HCT116 (cell line): ENCODE results near the gene MACROD1. TPM values are rescaled to one million over a fixed set of nuclear protein-coding genes. Genes with fewer than 3 reads are reported as not detected.

Experiments
- ATAC-seq: fragments of 200-7000 bp; cut with Tn5 transposase; 2 replicates; pipeline ENCODE4 v1.9.1; 2020; ENCODE audit warnings: mild to moderate bottlenecking, moderate library complexity
- BruUV-seq: library from RNA; stranded (reverse); fragments of 400-500 nt; replicated peaks from 2 replicates; lab custom pipeline; 2021; lab: Mats Ljungman, UMichigan
- CTCF ChIA-PET: fragments of 300-600 bp; sonication (Branson Sonifier 250); formaldehyde crosslinking; loops from one replicate; lab custom pipeline; 2021; ENCODE audit warnings: antibody characterized with exemption; lab: Charles Lee
- POLR2A ChIA-PET: fragments of 300-600, 350-600 bp; sonication (Branson Sonifier 250); formaldehyde crosslinking; loops from one replicate; lab custom pipeline; 2021; ENCODE audit warnings: antibody characterized with exemption; lab: Charles Lee
- RAD21 ChIA-PET, 2 experiments: fragments of 300-600 bp; sonication (Branson Sonifier 250); formaldehyde crosslinking; loops; one replicate each; lab custom pipeline; 2023; ENCODE audit warnings: low total read pairs in 2 of 2; ENCODE audit not compliant: uncharacterized antibody in 2 of 2, unreplicated experiment in 2 of 2, low non-redundant PET in 1 of 2; lab: Charles Lee
- DNase-seq: peaks from one replicate; pipeline ENCODE4 v3.0.0-alpha.2; 2010; ENCODE audit warnings: low read depth, low spot score
- H2AFZ ChIP-seq: fragments of 200-600 bp; shearing (Covaris generic), sonication (generic); 2 replicates; pipeline ENCODE4 v1.6.1; 2017; ENCODE audit warnings: low read depth, mixed run types, mixed read lengths, antibody characterized with exemption, low read length; ENCODE audit not compliant: poor library complexity, severe bottlenecking
- H3K27ac ChIP-seq: 2 replicates; pipeline ENCODE4 v1.5.1; 2012; ENCODE audit warnings: low read depth, low read length
- H3K27me3 ChIP-seq: fragments of 200-600 bp; sonication (generic); 2 replicates; pipeline ENCODE4 v1.6.1; 2016; ENCODE audit warnings: mixed run types, low read length, mixed read lengths; ENCODE audit not compliant: insufficient read depth
- H3K36me3 ChIP-seq, 2 experiments: fragments of 200-500 bp in 1 of 2; fragments of 200-600 bp in 1 of 2; sonication (Bioruptor generic) in 1 of 2; sonication (generic) in 1 of 2; 2 replicates each; pipeline versions ENCODE4 v1.5.1 to v1.6.1; 2014 to 2016; ENCODE audit warnings: low read length in 2 of 2, inconsistent platforms in 1 of 2, mixed read lengths in 1 of 2, mixed run types in 1 of 2; ENCODE audit not compliant: insufficient read depth in 2 of 2, control insufficient read depth in 1 of 2
- H3K4me1 ChIP-seq, 2 experiments: fragments of 200-600 bp in 1 of 2; sonication (generic) in 1 of 2; 2 replicates each; pipeline versions ENCODE4 v1.5.1 to v1.6.1; 2012 to 2017; ENCODE audit warnings: low read length in 2 of 2, inconsistent platforms in 1 of 2, mild to moderate bottlenecking in 1 of 2, mixed read lengths in 1 of 2, mixed run types in 1 of 2, moderate library complexity in 1 of 2; ENCODE audit not compliant: insufficient read depth in 2 of 2, control insufficient read depth in 1 of 2
- H3K4me2 ChIP-seq: fragments of 200-600 bp; sonication (generic); 2 replicates; pipeline ENCODE4 v1.6.1; 2017; ENCODE audit warnings: mixed run types, low read length, mixed read lengths
- H3K4me3 ChIP-seq, 2 experiments: fragments of 200-600 bp in 1 of 2; sonication (generic) in 1 of 2; replicated peaks in 1 of 2; 2 replicates each; pipeline ENCODE4 v1.5.1; 2011 to 2016; ENCODE audit warnings: low read length in 2 of 2, control low read depth in 1 of 2, low read depth in 1 of 2, mild to moderate bottlenecking in 1 of 2, mixed read lengths in 1 of 2, mixed run types in 1 of 2
- H3K79me2 ChIP-seq: fragments of 200-600 bp; sonication (generic); 2 replicates; pipeline ENCODE4 v1.6.1; 2017; ENCODE audit warnings: mild to moderate bottlenecking, mixed run types, low read length, moderate library complexity, mixed read lengths; ENCODE audit not compliant: insufficient read depth
- H3K9ac ChIP-seq: fragments of 200-600 bp; sonication (generic); 2 replicates; pipeline ENCODE4 v1.6.1; 2016; ENCODE audit warnings: low read length, mixed read lengths
- H3K9me2 ChIP-seq: fragments of 200-600 bp; sonication (generic), shearing (Covaris generic); 2 replicates; pipeline ENCODE4 v1.6.1; 2017; ENCODE audit warnings: mixed run types, mild to moderate bottlenecking, moderate library complexity; ENCODE audit not compliant: insufficient read depth
- H3K9me3 ChIP-seq, 2 experiments: fragments of 200-500 bp in 1 of 2; fragments of 200-600 bp in 1 of 2; sonication (Bioruptor generic) in 1 of 2; sonication (generic) in 1 of 2; 2 replicates each; pipeline ENCODE4 v1.6.1; 2014 to 2017; ENCODE audit warnings: low read length in 2 of 2, mixed read lengths in 2 of 2, inconsistent platforms in 1 of 2, low read depth in 1 of 2, mild to moderate bottlenecking in 1 of 2, mixed run types in 1 of 2, moderate library complexity in 1 of 2; ENCODE audit not compliant: control insufficient read depth in 1 of 2, insufficient read depth in 1 of 2
- H4K20me1 ChIP-seq: fragments of 200-600 bp; sonication (generic), shearing (Covaris generic); 2 replicates; pipeline ENCODE4 v1.6.1; 2017; ENCODE audit warnings: mixed run types, mild to moderate bottlenecking, moderate library complexity; ENCODE audit not compliant: insufficient read depth
- REST ChIP-seq: IDR thresholded peaks from 2 replicates; pipeline ENCODE4 v1.6.1; 2012; ENCODE audit warnings: low read depth
- SRF ChIP-seq: IDR thresholded peaks from 2 replicates; pipeline ENCODE4 v1.6.1; 2012; ENCODE audit warnings: low read depth
- TCF7L2 ChIP-seq: IDR thresholded peaks from 2 replicates; pipeline ENCODE4 v1.7.0; 2011; ENCODE audit warnings: borderline replicate concordance, inconsistent platforms; ENCODE audit not compliant: insufficient read depth, insufficient read length; ENCODE audit errors: extremely low read depth
- YY1 ChIP-seq: IDR thresholded peaks from 2 replicates; pipeline ENCODE4 v1.6.1; 2011; ENCODE audit warnings: low read length, low read depth, moderate library complexity, mild to moderate bottlenecking; ENCODE audit not compliant: insufficient replicate concordance; ENCODE audit errors: extremely low read depth
- ZFX ChIP-seq: fragments of 450-650 bp; IDR thresholded peaks from 2 replicates; pipeline ENCODE4 v1.6.1; 2017
- intact Hi-C: fragments of 100-400 bp; cut with micrococcal nuclease; formaldehyde crosslinking; loops from 2 replicates; pipeline ENCODE4 v1.10.0; 2022
- total RNA-seq: library from RNA; stranded (reverse); gene quantifications from one replicate; pipeline ENCODE4 v1.2.1, GENCODE V29; 2021; ENCODE audit not compliant: unreplicated experiment
- TF ChIP-seq, protein P1 (sequence below), 3 experiments: fragments of 200-600 bp in 1 of 3; sonication (generic) in 1 of 3; IDR thresholded peaks in 2 of 3; conservative IDR thresholded peaks in 1 of 3; 2 replicates each; pipeline ENCODE4 v1.5.1; 2012 to 2017; ENCODE audit warnings: low read depth in 2 of 3, low read length in 2 of 3, antibody characterized with exemption in 1 of 3, borderline replicate concordance in 1 of 3, control low read depth in 1 of 3, mild to moderate bottlenecking in 1 of 3, mixed read lengths in 1 of 3, mixed run types in 1 of 3, moderate library complexity in 1 of 3; ENCODE audit not compliant: insufficient read depth in 1 of 3
- TF ChIP-seq, protein P2 (sequence below): IDR thresholded peaks from 2 replicates; pipeline ENCODE4 v1.6.1; 2012

Gene MACROD1
- total RNA-seq, 1 experiment from 2014 or later = 61.1 TPM

DNA sequence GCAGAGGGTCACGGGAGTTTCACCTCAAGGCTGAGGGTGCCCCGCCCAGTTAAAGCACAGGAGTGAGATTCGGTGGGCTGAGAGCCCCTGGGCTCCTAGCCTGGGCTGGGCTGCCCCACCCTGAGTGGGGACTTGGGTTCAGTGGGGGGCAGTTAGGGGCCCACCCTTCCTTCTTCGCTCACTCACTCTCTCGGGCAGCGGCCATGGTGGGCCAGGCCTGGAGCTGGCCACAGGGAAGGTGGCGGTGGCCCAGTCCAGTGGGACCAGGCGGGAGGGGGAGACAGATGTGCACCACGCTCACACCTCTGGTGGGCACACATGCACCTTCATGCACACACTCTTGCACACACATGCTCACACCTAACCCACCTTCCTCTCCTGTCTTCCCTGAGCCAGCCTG lies 124.1 kb downstream of the MACROD1 start:
- intact Hi-C loops = no loop called here
- H3K4me3 ChIP-seq = no peak overlapping the region
- DNase-seq (no peak), ATAC-seq (no peak)
- H3K27ac ChIP-seq = no peak overlapping the region
- no peaks in the 10 kb centered on the region for H3K9me2 ChIP-seq
- H3K9ac ChIP-seq = no peak overlapping the region
- no peaks in the 10 kb centered on the region for H4K20me1 ChIP-seq
- ChIA-PET POLR2A (no interaction called here), CTCF (no interaction called here), RAD21 (no interaction called here)
- H3K36me3 ChIP-seq = no peaks in the 10 kb centered on the region
- no peak for TF ChIP-seq TCF7L2
- no peak for TF ChIP-seq ZFX
- TF ChIP-seq, protein P1, sequence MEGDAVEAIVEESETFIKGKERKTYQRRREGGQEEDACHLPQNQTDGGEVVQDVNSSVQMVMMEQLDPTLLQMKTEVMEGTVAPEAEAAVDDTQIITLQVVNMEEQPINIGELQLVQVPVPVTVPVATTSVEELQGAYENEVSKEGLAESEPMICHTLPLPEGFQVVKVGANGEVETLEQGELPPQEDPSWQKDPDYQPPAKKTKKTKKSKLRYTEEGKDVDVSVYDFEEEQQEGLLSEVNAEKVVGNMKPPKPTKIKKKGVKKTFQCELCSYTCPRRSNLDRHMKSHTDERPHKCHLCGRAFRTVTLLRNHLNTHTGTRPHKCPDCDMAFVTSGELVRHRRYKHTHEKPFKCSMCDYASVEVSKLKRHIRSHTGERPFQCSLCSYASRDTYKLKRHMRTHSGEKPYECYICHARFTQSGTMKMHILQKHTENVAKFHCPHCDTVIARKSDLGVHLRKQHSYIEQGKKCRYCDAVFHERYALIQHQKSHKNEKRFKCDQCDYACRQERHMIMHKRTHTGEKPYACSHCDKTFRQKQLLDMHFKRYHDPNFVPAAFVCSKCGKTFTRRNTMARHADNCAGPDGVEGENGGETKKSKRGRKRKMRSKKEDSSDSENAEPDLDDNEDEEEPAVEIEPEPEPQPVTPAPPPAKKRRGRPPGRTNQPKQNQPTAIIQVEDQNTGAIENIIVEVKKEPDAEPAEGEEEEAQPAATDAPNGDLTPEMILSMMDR (IDR thresholded peaks at IDR 0.05 in 2 of 3, conservative IDR thresholded peaks at IDR 0.05 in 1 of 3; ENCODE audit: borderline replicate concordance in 1 of 3, insufficient read depth in 1 of 3, low read depth in 2 of 3, low read length in 2 of 3) = no peak
- TF ChIP-seq SRF = no peak
- TF ChIP-seq REST = no peak
- no peak for TF ChIP-seq YY1
- TF ChIP-seq, protein P2, sequence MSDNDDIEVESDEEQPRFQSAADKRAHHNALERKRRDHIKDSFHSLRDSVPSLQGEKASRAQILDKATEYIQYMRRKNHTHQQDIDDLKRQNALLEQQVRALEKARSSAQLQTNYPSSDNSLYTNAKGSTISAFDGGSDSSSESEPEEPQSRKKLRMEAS = no peak
- H3K4me2 ChIP-seq = no peak overlapping the region
- H2AFZ ChIP-seq = no peak overlapping the region
- no peaks in the 10 kb centered on the region for H3K27me3 ChIP-seq
- BruUV-seq = no TSS peak
- no peaks in the 10 kb centered on the region for H3K4me1 ChIP-seq
- no peaks in the 10 kb centered on the region for H3K79me2 ChIP-seq
- no peaks in the 10 kb centered on the region for H3K9me3 ChIP-seq
